Body of pancreas (tissue), 4 donors: Measurements from ENCODE around the gene LRCH2.

ENCODE experiments used
- POLR2A ChIP-seq, 3 donors: fragments of 450-650 bp; IDR thresholded peaks; one replicate each; pipeline ENCODE4 v1.6.1; 2016; ENCODE audit warnings: antibody characterized with exemption in 3 of 3, mild to moderate bottlenecking in 2 of 3
- TF ChIP-seq, protein P1 (sequence below), 7 experiments: fragments of 450-650 bp in 4 of 7; fragments of 200-600 bp in 3 of 7; sonication (generic) in 3 of 7; IDR thresholded peaks; one replicate each; pipeline ENCODE4 v1.5.1; 2016 to 2019; ENCODE audit warnings: antibody characterized with exemption in 7 of 7

DNA sequence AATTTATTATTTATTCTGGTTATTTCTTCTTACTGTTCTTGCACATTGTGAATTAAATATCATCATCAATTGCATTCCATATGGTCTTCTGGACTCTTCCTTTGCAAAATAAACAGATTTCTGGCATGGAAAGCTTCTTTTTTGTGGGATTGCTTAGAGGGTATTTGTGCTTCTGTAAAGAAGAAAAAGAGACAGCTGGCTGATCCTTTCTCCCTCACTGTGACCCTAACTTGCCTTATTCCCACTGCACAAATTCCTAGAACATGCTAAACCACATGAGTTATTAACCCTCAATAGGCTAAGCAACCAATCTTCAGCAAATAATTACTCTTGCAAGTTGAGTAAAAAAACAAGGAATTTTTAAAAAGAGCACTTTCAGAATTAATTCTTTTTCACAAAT, 23.8 kb upstream of the LRCH2 start:
- TF ChIP-seq, protein P1, sequence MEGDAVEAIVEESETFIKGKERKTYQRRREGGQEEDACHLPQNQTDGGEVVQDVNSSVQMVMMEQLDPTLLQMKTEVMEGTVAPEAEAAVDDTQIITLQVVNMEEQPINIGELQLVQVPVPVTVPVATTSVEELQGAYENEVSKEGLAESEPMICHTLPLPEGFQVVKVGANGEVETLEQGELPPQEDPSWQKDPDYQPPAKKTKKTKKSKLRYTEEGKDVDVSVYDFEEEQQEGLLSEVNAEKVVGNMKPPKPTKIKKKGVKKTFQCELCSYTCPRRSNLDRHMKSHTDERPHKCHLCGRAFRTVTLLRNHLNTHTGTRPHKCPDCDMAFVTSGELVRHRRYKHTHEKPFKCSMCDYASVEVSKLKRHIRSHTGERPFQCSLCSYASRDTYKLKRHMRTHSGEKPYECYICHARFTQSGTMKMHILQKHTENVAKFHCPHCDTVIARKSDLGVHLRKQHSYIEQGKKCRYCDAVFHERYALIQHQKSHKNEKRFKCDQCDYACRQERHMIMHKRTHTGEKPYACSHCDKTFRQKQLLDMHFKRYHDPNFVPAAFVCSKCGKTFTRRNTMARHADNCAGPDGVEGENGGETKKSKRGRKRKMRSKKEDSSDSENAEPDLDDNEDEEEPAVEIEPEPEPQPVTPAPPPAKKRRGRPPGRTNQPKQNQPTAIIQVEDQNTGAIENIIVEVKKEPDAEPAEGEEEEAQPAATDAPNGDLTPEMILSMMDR (IDR thresholded peaks at IDR 0.05), result no peak
- no peak for TF ChIP-seq POLR2A (IDR thresholded peaks at IDR 0.05)
